Colonic mucosa (tissue), 4 donors: ENCODE data around the gene WNT9A. TPM values are rescaled to one million over a fixed set of nuclear protein-coding genes. Genes with fewer than 3 reads are reported as not detected.

Source experiments
- DNase-seq: peaks from one replicate; pipeline ENCODE4 v3.0.0-alpha.2; 2020
- H3K27ac ChIP-seq: fragments of 200-600 bp; one replicate; pipeline ENCODE4 v1.8.0; 2021
- H3K27me3 ChIP-seq: fragments of 200-600 bp; one replicate; pipeline ENCODE4 v1.8.0; 2021
- H3K36me3 ChIP-seq: fragments of 200-600 bp; one replicate; pipeline ENCODE4 v1.8.0; 2021
- H3K4me1 ChIP-seq: fragments of 200-600 bp; one replicate; pipeline ENCODE4 v1.8.0; 2021; ENCODE audit warnings: mild to moderate bottlenecking
- H3K4me3 ChIP-seq: fragments of 200-600 bp; one replicate; pipeline ENCODE4 v1.8.0; 2021
- H3K9ac ChIP-seq, 2 donors: one replicate each; pipeline ENCODE4 v1.7.0; 2013; ENCODE audit warnings: control low read depth in 2 of 2, low read depth in 2 of 2, low read length in 2 of 2
- H3K9me3 ChIP-seq: fragments of 200-600 bp; one replicate; pipeline ENCODE4 v1.8.0; 2021
- CTCF ChIP-seq: fragments of 200-600 bp; IDR thresholded peaks from one replicate; pipeline ENCODE4 v1.8.0; 2022; ENCODE audit warnings: antibody characterized with exemption, mild to moderate bottlenecking
- intact Hi-C: fragments of 100-400 bp; cut with DNase I; formaldehyde crosslinking; loops from one replicate; pipeline ENCODE4 v1.14.1; 2022
- total RNA-seq, 2 donors: library from RNA; stranded (reverse); fragmentation: NEBNext Ultra II Directional in 1 of 2; extraction: Animal tissue kit (Norgen Biotek cat#: 25700) in 1 of 2; gene quantifications; one replicate each; pipeline ENCODE4 v1.2.1, GENCODE V29; 2021
- donor health status: healthy.
- donor health status: DM: no; HTN: no; CAD: no.
- donor health status: DM: no; HTN: no; CAD: no.

Gene WNT9A
- total RNA-seq, 2 donors from 2014 or later: 2.6 to 3.3 TPM

GRCh38 chr1:227891223-227891954 is 56.3 kb downstream of the WNT9A start:
- H3K4me1 ChIP-seq: no peaks in the 10 kb centered on the region
- H3K9ac ChIP-seq: no peak overlapping the region
- H3K27me3 ChIP-seq: no peaks in the 10 kb centered on the region
- H3K4me3 ChIP-seq: no peak overlapping the region
- no peaks in the 10 kb centered on the region for H3K9me3 ChIP-seq
- H3K36me3 ChIP-seq: no peaks in the 10 kb centered on the region
- TF ChIP-seq CTCF: no peak
- DNase-seq: peak; percentile 17
- intact Hi-C loops: no loop called here
- no peak overlapping the region for H3K27ac ChIP-seq

GRCh38 chr1:227890451-227891222 is 57.1 kb downstream of the WNT9A start:
- no peak overlapping the region for H3K9ac ChIP-seq
- peak; percentile 14 for DNase-seq
- no peak overlapping the region for H3K4me3 ChIP-seq
- H3K4me1 ChIP-seq: peaks cover 6% of the 10 kb centered on the region
- no peaks in the 10 kb centered on the region for H3K9me3 ChIP-seq
- H3K27ac ChIP-seq: no peak overlapping the region
- no peaks in the 10 kb centered on the region for H3K36me3 ChIP-seq
- TF ChIP-seq CTCF: no peak
- no peaks in the 10 kb centered on the region for H3K27me3 ChIP-seq
- intact Hi-C loops: no loop called here

DNA sequence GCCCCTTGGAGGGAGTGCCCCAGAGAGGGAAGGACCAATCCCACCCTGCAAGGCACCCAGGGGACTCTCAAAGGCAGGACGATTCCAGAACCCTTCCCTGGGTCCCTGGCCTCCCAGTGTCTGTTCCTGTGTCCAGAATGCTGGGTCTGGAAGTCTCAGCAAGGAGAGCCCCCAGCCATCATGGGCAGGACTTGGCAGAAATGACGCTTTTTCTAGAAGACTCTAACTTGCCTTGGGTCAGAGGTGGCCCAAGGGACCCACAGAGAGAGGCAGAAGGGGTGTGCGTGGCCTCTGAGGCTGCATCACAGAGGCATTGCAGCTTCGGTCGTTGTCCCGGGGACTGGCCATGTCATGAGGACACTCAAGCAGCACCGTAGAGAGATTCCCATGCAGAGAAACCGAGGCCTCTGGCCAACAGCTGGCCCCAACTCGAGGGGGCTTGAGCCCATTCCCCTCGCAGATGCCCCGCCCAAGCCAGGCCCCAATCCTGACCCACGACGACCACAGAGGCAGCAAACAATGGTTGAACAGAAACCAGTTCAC is 57.8 kb downstream of the WNT9A start:
- no peak overlapping the region for H3K9ac ChIP-seq
- no peaks in the 10 kb centered on the region for H3K9me3 ChIP-seq
- DNase-seq: peak; percentile 14
- no peak overlapping the region for H3K27ac ChIP-seq
- no peak overlapping the region for H3K4me3 ChIP-seq
- no peak for TF ChIP-seq CTCF
- H3K27me3 ChIP-seq: no peaks in the 10 kb centered on the region
- intact Hi-C loops: no loop called here
- no peaks in the 10 kb centered on the region for H3K36me3 ChIP-seq
- peaks cover 6% of the 10 kb centered on the region for H3K4me1 ChIP-seq

GRCh38 chr1:227889047-227889862 is 58.5 kb downstream of the WNT9A start:
- no peak overlapping the region for H3K27ac ChIP-seq
- no peak overlapping the region for H3K9ac ChIP-seq
- intact Hi-C loops: no loop called here
- peaks cover 6% of the 10 kb centered on the region for H3K4me1 ChIP-seq
- H3K4me3 ChIP-seq: no peak overlapping the region
- TF ChIP-seq CTCF: no peak
- H3K27me3 ChIP-seq: no peaks in the 10 kb centered on the region
- DNase-seq: peak; percentile 16
- no peaks in the 10 kb centered on the region for H3K9me3 ChIP-seq
- no peaks in the 10 kb centered on the region for H3K36me3 ChIP-seq

GRCh38 chr1:227888404-227889046 is 59.2 kb downstream of the WNT9A start:
- TF ChIP-seq CTCF: no peak
- peak; percentile 15 for DNase-seq
- H3K27ac ChIP-seq: no peak overlapping the region
- H3K9ac ChIP-seq: no peak overlapping the region
- H3K36me3 ChIP-seq: no peaks in the 10 kb centered on the region
- no peaks in the 10 kb centered on the region for H3K27me3 ChIP-seq
- intact Hi-C loops: no loop called here
- no peak overlapping the region for H3K4me3 ChIP-seq
- no peaks in the 10 kb centered on the region for H3K9me3 ChIP-seq
- H3K4me1 ChIP-seq: peaks cover 6% of the 10 kb centered on the region
